Progenitor cell of endocrine pancreas (in vitro differentiated cells): ENCODE results near the gene FNDC3B. TPM values are rescaled to one million over a fixed set of nuclear protein-coding genes. Genes with fewer than 3 reads are reported as not detected.

Experiments
- DNase-seq: peaks from one replicate; pipeline ENCODE4 v3.0.0; 2021; ENCODE audit warnings: low spot score; ENCODE audit not compliant: unreplicated experiment
- H3K27ac Mint-ChIP-seq: 2 replicates; pipeline ENCODE4 v1.8.0; 2021; ENCODE audit warnings: mild to moderate bottlenecking, moderate library complexity, mixed read lengths
- H3K27me3 Mint-ChIP-seq: 2 replicates; pipeline ENCODE4 v1.8.0; 2021; ENCODE audit warnings: mixed read lengths
- H3K36me3 Mint-ChIP-seq: 2 replicates; pipeline ENCODE4 v1.8.0; 2022; ENCODE audit warnings: mixed read lengths; ENCODE audit not compliant: insufficient read depth
- H3K4me1 Mint-ChIP-seq: 2 replicates; pipeline ENCODE4 v1.8.0; 2021; ENCODE audit warnings: low read depth, mixed read lengths
- H3K4me3 Mint-ChIP-seq: 2 replicates; pipeline ENCODE4 v1.8.0; 2021; ENCODE audit warnings: low read depth, mild to moderate bottlenecking, moderate library complexity, mixed read lengths
- H3K9me3 Mint-ChIP-seq: 2 replicates; pipeline ENCODE4 v1.8.0; 2021; ENCODE audit warnings: low read depth, mixed read lengths
- total RNA-seq: library from RNA; stranded (reverse); gene quantifications from 2 replicates; pipeline ENCODE4 v1.2.1, GENCODE V29; 2021
- TF ChIP-seq, protein P1 (sequence below): fragments of 200-600 bp; sonication (generic); IDR thresholded peaks from one replicate; pipeline ENCODE4 v1.5.0; 2021; ENCODE audit warnings: antibody characterized with exemption, mild to moderate bottlenecking; ENCODE audit not compliant: unreplicated experiment

FNDC3B gene
- total RNA-seq, 1 donor from 2014 or later: 158 TPM

- H3K4me1 Mint-ChIP-seq: peaks cover 72% of the 10 kb centered on the region
Observed at GRCh38 chr3:172104471-172105072, 65.2 kb downstream of the FNDC3B start.

GRCh38 chr3:172106037-172106954, 66.9 kb downstream of the FNDC3B start:
- no peak for DNase-seq
- TF ChIP-seq, protein P1, sequence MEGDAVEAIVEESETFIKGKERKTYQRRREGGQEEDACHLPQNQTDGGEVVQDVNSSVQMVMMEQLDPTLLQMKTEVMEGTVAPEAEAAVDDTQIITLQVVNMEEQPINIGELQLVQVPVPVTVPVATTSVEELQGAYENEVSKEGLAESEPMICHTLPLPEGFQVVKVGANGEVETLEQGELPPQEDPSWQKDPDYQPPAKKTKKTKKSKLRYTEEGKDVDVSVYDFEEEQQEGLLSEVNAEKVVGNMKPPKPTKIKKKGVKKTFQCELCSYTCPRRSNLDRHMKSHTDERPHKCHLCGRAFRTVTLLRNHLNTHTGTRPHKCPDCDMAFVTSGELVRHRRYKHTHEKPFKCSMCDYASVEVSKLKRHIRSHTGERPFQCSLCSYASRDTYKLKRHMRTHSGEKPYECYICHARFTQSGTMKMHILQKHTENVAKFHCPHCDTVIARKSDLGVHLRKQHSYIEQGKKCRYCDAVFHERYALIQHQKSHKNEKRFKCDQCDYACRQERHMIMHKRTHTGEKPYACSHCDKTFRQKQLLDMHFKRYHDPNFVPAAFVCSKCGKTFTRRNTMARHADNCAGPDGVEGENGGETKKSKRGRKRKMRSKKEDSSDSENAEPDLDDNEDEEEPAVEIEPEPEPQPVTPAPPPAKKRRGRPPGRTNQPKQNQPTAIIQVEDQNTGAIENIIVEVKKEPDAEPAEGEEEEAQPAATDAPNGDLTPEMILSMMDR: no peak
- no peaks in the 10 kb centered on the region for H3K9me3 Mint-ChIP-seq
- peak overlapping the region; percentile 78 for H3K27ac Mint-ChIP-seq
- no peaks in the 10 kb centered on the region for H3K27me3 Mint-ChIP-seq
- H3K4me3 Mint-ChIP-seq: no peak overlapping the region
- peaks cover 59% of the 10 kb centered on the region for H3K4me1 Mint-ChIP-seq
- peaks cover 10% of the 10 kb centered on the region for H3K36me3 Mint-ChIP-seq

More at GRCh38 chr3:172104471-172105072, 65.2 kb downstream of the FNDC3B start:
- H3K27ac Mint-ChIP-seq: peak overlapping the region; percentile 40
- H3K36me3 Mint-ChIP-seq: peaks cover 7% of the 10 kb centered on the region
- TF ChIP-seq, protein P1: no peak
- DNase-seq: no peak
- H3K9me3 Mint-ChIP-seq: no peaks in the 10 kb centered on the region
- no peaks in the 10 kb centered on the region for H3K27me3 Mint-ChIP-seq
- peak overlapping the region; percentile 51 for H3K4me3 Mint-ChIP-seq

- Mint-ChIP-seq H3K4me3 (no peak overlapping the region), H3K4me1 (peaks cover 54% of the 10 kb centered on the region), H3K9me3 (no peaks in the 10 kb centered on the region), H3K27me3 (no peaks in the 10 kb centered on the region), H3K27ac (peak overlapping the region; percentile 16), H3K36me3 (peaks cover 10% of the 10 kb centered on the region)
- TF ChIP-seq, protein P1: no peak
- DNase-seq: no peak
Observed at GRCh38 chr3:172106989-172107388, 67.6 kb downstream of the FNDC3B start.

- TF ChIP-seq, protein P1: no peak
- H3K36me3 Mint-ChIP-seq: peaks cover 13% of the 10 kb centered on the region
- no peaks in the 10 kb centered on the region for H3K9me3 Mint-ChIP-seq
- no peak for DNase-seq
- no peak overlapping the region for H3K4me3 Mint-ChIP-seq
- H3K4me1 Mint-ChIP-seq: peaks cover 50% of the 10 kb centered on the region
- H3K27ac Mint-ChIP-seq: peak overlapping the region; percentile 16
- H3K27me3 Mint-ChIP-seq: no peaks in the 10 kb centered on the region
Observed at GRCh38 chr3:172107403-172107802, 68.0 kb downstream of the FNDC3B start.

- no peak overlapping the region for H3K27ac Mint-ChIP-seq
- TF ChIP-seq, protein P1: no peak
Observed at GRCh38 chr3:172110127-172110779, 70.9 kb downstream of the FNDC3B start.

More at GRCh38 chr3:172110127-172110779, 70.9 kb downstream of the FNDC3B start:
- no peak for DNase-seq
- Mint-ChIP-seq H3K36me3 (peaks cover 22% of the 10 kb centered on the region), H3K27me3 (no peaks in the 10 kb centered on the region), H3K4me3 (no peak overlapping the region), H3K9me3 (no peaks in the 10 kb centered on the region), H3K4me1 (peaks cover 26% of the 10 kb centered on the region)
